AG08395 (cell line): ENCODE data around the gene TBC1D10A.
A peak's percentile ranks its signal among the peaks of the same experiment; 100 is the strongest.

ENCODE experiments used
- DNase-seq: peaks from one replicate; pipeline ENCODE4 v3.0.0; 2012; ENCODE audit warnings: mixed read lengths, low spot score

TBC1D10A gene, protein sequence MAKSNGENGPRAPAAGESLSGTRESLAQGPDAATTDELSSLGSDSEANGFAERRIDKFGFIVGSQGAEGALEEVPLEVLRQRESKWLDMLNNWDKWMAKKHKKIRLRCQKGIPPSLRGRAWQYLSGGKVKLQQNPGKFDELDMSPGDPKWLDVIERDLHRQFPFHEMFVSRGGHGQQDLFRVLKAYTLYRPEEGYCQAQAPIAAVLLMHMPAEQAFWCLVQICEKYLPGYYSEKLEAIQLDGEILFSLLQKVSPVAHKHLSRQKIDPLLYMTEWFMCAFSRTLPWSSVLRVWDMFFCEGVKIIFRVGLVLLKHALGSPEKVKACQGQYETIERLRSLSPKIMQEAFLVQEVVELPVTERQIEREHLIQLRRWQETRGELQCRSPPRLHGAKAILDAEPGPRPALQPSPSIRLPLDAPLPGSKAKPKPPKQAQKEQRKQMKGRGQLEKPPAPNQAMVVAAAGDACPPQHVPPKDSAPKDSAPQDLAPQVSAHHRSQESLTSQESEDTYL

DNA sequence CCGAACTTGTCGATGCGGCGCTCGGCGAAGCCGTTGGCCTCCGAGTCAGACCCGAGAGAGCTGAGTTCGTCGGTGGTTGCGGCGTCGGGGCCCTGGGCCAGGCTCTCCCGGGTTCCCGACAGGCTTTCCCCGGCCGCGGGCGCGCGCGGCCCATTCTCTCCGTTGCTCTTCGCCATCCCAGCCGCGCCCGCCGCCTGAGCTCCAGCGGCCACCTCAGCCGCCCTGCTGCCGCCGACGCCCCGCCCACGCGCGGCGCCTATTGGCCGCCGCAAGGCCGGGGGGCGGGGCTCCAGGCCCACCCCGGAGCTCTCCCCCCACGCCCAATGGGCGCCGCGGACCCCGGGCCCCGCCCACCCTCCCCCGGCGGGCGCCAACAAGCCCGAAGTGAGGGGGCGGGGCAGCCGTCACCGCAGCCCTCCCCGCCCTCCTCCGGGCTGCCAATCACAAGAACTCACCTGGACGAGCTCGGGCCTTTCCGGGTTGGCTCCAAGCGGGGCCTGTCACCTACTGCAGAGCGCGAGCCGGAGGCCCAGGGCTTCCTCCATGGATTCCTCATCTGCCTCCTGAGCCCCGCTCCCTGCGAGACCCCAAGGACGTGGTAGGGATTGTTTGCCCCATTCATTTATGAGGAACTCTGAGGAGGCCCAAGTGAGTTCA, at the start of gene TBC1D10A:
TSS of gene TBC1D10A (minus strand) at position 236 of the 657 bp plus-strand sequence. CDS start at position 176, 60 bp downstream.
- peak; percentile 99 for DNase-seq

DNA sequence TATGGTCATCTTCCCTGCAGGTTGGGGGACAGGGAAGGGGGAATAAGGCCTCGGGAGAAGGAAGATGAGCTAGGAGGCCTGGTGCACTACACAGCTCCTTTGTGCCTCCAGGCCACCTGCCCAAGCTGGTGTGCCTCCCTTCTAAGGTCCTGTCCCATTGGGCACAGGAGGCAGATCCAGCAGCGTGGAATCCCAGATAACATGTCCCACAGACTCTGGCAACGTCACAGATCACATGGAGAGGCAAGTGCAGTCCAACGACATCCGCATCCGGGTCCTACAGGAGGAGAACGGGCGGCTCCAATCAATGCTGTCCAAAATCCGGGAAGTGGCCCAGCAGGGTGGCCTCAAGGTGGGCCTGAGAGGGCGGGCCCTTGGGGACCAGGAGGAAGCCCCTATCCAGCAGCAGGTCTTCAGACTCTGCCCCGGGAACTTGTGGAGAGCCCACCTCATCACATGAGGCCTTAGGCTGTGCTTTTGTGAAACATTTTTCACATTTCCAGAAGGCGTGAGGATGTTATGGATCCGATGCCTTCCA, 48.6 kb upstream of the TBC1D10A start:
- DNase-seq: no peak

- no peak for DNase-seq
Measured at GRCh38 chr22:30373331-30374325, 46.9 kb upstream of the TBC1D10A start.

DNA sequence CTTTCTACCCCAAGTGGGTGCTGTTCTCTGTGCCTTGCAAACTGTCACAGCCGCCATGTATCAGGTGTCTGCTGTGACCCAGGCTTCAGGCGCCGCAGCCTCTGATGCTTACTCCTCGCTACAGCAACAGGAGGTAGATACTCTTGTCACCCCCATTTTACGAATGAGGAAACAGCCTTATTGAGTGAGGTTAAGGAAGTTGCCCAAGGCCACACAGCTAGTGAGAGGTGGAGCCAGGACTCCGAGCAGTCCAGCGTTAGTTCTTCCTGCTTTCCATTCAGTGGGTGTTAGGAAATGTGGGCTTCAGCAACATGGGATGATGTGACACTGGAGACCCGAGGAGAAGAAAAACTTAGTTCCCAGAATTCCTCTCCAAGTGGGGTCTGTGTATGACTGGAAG, 46.2 kb upstream of the TBC1D10A start:
- DNase-seq: no peak

DNA sequence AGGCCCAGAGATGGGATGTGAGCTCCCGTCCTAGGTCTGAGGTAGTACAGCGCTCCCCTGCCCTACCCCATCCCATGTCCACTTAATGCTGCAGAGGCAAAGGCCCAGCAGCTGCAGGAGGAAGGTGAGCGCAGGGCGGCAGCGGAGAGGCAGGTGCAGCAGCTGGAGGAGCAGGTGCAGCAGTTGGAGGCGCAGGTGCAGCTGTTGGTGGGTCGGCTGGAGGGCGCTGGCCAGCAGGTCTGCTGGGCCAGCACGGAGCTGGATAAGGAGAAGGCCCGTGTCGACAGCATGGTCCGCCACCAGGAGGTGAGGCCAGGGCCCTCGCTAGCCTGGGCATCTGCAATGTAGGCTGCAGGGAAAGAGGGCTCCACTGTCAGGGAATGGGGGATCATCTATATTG, 45.2 kb upstream of the TBC1D10A start:
- DNase-seq: no peak

- no peak for DNase-seq
Measured at GRCh38 chr22:30371321-30371720, 44.6 kb upstream of the TBC1D10A start.

- DNase-seq: no peak
Measured at GRCh38 chr22:30370641-30371230, 44.0 kb upstream of the TBC1D10A start.

- no peak for DNase-seq
Measured at GRCh38 chr22:30368420-30368819, 41.7 kb upstream of the TBC1D10A start.

DNA sequence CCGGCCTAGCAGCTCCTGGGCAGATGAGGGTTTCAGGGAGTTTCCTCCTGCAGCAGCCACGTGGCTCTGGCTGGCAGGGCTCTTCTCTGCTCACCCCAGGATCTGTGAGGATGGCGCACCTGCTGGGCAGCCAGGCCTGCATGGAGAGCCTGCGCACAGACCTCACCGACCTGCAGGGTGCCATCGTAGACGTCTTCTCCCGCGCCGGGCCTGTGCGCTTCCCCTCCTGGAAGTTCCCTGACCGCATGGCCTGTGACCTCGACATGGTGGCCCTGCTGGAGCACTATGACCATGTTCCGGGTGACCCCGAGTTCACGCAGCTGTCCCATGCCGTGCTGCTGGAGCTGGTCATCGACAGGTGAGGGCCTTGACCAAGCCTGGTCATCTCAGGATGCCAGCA, 39.1 kb upstream of the TBC1D10A start:
- DNase-seq: no peak

DNA sequence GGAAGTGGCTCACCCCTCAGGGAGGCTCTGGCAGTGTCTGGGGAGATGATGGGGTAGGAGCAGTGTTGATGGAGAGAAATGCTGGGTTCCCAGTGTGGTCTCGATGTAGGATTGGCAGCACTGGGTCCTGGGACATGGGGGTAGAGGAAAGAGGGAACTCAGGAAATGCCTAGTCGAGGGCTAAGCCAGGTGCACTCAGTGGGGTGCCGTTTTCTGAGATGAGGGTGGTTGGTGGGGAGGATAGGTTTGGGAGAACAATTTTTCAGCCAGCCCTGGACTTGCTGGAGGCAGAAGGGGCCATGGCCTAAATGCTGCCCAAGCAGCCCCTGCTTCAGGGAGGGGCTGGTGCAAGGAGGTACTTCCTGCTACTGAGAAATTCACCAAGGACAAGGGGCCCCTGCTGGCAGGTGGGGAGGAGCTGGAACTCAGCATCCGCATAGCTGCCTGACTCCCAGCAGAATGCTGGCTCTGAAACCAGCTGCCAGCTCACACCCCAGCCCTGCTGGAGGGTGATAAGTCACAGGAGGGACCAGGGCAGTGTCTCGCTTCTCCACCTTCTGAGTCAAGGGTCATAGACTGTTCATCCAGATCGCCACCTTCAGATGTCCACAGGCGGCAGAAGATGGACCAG, 36.0 kb upstream of the TBC1D10A start:
- no peak for DNase-seq

- DNase-seq: no peak
Measured at GRCh38 chr22:30361916-30362650, 35.3 kb upstream of the TBC1D10A start.

DNA sequence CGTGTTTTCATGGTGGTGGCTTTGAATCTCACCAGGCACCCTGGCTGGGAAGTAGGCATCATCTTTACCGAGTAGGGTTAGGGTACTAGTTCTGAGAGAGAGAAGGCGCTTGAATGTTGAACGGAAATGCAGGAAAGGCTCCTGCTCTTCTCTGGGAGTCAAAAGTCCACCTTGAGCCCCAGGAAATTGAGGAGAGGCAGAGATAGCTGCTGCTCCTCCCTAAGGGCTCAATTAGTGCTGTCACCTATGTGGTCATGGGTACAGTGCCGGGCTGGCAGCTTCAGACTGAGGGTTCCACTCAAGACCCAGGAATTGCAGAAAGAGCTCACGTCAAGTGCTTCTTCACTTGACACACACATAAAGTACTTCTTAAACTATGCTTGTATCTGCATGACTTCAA, 31.8 kb upstream of the TBC1D10A start:
- no peak for DNase-seq

- DNase-seq: no peak
Measured at GRCh38 chr22:30357650-30358215, 31.0 kb upstream of the TBC1D10A start.

GRCh38 chr22:30357236-30357570, 30.5 kb upstream of the TBC1D10A start:
- DNase-seq: no peak

DNA sequence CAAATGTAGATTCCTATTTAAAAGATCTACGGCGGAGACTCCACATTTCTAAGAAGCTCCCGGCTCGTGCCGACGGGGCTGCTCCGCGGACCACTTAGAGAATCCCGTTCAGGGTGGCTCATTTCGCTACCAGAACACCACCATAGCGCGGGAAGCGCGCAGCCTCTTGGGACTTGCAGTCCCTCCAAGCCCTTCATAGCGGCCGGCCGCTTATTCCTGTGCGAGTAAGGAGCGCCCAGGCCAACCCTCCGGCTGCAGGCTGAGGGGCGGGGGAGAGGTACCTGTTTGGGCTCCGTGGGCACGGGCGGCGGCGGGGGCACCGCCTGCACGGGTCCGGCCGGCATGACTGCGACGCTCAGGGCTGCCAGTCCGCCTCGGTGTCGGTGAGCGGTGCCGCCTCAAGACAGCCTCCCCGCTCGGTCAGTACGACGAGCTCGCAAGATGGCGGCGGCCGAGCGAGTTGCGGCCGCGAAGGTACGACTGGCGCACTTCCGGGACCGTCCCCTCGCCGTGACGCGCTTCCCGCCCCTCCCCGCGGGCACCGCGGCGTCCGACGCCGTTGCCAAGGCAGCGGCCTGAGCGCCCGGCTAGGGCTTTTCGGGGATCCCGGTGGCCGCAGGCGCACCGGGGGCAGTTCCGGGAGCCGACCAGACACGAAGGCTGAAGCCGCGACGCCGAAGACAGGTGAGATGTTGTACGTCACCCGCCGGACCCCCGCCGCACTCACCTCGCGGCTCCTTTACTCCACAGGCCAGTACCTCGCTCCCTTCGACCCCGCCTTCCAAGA, 29.9 kb upstream of the TBC1D10A start, which contains the start of the genes CCDC157 and SF3A1:
TSS of gene CCDC157 (plus strand) at position 559 of the 787 bp plus-strand sequence. CDS start 8,994 bp downstream, outside the sequence.
TSS of gene SF3A1 (minus strand) at position 446 of the 787 bp plus-strand sequence. CDS start at position 344, 102 bp downstream.
- DNase-seq: peak; percentile 94

- no peak for DNase-seq
Measured at GRCh38 chr22:30354644-30355043, 27.9 kb upstream of the TBC1D10A start.

DNA sequence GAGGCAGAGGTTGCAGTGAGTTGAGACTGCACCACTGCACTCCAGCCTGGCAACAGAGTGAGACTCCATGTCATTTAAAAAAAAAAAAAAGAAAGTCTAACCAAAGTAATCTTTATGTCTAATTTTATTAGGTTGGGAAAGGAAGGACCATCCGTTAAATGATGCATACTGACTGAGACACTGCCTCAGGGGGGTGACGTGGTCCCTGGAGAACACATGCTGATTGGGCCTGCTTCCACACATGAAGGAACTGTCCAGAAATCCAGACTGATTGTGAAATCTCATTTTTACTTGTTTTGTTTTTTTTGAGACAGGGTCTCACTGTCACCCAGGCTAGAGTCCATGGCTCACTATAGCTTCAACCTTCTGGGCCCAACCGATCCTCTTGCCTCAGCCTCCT, 24.5 kb upstream of the TBC1D10A start:
- peak; percentile 73 for DNase-seq

DNA sequence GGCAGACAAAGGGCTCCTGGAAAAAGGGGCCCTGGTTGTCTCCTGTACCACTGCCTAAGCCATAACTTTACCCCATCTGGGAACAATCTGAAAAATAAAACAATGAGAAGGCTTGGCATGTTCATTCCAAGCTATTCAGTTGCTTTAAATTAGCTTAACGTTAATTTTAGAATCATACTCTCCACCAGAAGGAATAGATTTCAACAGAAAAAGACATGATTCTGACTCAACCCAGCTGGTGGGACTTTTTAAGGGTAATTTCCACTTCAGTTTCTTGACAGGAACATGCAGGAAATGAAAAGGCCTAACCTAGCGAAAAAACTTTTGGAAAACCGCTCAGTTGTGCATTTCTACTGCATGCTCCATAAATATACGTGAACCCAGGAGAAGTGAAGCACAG, 22.1 kb upstream of the TBC1D10A start:
- peak; percentile 62 for DNase-seq

- DNase-seq: no peak
Measured at GRCh38 chr22:30348404-30348803, 21.7 kb upstream of the TBC1D10A start.
